NCI-H524 (cell line): Measurements from ENCODE around the gene PDZK1IP1.
A peak's percentile ranks its signal among the peaks of the same experiment; 100 is the strongest.
"Not testable (repeated sequence)": the region's sequence is repeated elsewhere in the genome, so short reads cannot be mapped to it uniquely, and the experiment has no call there.

Experiments used
- DNase-seq, 2 experiments: peaks; one replicate each; lab custom pipeline; 2025; lab: John Stamatoyannopoulos, UW

Gene PDZK1IP1

DNA sequence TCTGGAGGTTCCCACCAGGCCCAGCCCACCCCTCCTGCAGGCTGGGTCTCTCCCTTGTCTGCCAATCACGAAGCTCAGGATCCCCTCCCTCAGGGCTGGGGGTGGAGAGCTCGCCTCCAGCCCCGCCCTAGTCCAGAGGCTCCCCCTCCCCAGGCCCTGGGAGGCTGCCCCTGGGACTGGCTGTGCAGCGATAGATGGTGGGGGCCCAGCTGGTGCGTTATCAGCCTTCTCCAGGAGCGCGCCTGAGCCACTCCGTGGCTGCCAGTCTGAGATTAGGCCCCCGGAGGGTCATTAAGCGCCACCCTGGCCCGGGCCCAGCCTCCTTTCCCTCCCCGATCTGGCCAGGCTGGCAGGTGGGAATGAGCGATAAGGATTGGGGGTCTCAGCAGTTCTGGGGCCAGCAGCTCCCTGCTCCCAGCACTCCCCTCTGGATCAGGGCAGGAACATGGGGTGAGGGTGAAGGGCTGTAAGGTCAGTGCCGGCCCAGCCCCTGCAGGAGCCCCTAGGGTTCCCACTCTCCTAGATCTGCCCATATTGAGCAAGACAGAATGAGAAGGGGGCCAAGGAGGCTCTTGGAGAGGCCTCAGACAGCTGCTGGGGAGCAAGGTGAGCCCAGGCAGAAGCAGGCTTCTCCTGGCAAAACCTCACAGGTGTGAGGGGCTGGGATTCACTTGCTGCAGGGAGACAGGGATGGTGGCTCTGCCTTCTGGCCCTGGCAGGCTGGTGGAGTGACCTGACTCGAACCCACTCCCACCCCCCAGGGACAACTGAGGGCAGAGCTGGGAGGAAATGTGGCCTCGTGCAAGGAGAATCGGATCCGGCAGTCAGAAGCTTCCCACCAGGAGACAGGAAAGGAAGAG lies 8.5 kb downstream of the PDZK1IP1 start:
- DNase-seq, result peak in 1 of 2 experiments; percentile 57

DNA sequence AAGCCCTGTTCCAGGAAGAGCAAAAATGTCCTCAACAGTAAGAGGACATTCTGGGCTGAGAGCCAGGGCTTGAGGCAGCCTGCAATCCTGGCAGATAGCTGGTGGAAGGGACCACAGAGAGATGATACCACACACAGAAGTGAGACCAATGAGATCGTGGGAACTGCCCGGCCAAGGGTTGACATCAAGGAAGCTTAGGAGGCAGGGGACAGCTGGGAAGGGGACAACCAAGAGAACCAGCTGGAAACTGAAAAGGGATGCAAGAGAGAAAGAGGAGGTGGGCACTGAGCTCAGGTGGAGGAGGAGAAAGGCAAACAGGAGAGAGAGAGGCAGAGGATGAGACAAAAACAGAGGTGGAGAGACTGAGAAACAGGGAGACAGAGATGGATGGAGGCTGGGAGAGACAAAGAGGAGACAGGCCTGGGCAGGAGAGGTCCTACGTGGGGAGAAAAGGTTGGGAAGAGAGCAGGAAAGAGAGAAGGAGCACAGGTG lies 9.2 kb downstream of the PDZK1IP1 start:
- DNase-seq, result no peak

DNA sequence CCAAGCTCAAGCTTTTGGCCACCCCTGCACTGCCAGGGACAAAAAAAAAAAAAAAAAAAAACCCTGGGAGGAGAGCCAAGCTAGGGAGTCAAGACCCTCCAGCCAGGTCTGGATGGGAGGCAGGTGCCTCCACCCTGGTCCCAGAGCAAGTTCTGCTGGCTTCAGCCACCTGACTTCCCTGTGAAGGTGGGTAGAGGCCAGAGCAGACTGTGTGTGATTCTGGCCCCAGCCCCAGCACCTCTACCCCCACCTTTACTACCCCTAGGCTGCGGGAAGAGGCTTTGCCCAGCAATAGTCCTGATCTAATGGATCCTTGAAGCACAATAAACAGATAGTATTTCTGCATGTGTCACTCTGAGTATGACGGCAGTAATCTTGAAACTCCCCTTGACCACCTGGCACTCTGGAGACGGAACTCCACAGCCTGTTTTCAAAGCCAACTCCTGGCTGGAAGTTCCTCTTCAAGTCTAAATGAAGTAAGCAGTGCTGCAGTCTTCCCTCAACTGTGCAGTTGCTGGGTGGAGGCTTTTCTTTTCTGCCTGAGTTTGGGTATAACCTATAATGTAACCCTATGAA lies 9.8 kb downstream of the PDZK1IP1 start:
- peak in 1 of 2 experiments; percentile 68 for DNase-seq

DNA sequence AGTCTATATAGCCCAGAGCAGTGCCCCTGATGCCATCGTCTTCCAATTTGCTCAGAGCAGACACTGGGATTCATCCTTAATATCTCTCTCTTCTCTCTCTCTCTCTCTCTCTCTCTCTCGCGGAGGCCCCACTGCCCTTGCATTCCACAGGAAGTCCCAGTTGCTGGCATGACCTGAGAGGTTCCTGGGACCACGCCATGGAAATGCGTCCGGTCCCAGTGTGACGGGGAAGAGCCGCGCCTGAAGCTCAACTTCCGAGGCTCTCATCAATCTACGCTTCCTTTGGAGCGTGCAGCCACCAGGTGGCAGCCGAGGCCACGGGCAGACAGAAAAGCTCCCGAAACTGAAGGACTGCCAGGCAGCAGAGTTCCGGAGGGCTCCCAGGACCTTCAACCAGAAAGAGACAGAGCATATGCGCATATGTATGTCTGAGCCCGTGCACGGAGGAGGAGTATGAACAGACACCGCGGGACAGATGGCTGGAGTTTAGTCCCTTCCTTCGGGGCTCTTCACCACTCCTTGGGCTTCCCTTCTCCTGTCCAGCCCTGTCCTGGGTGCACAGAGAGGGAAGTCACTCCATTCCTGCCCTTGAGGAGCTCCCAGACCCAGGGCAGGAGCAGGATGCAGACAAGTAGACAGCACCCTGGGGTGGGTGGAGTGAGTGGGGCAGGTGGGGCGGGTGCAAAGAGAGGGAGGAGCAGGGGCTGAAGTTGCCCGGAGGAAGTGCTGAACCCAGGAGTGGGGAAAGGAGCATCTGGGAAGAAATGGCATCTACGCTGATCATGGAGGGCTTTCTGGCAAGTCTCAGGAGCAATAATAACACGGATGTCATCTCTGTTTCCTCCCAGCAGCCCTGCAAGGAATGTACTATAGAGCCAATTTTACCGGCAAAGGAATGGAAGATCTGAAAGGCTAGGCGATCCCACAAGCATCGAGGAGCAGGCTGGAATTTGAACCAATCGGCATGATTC lies 10.5 kb downstream of the PDZK1IP1 start:
- DNase-seq, result peak; percentile 85 to 96

DNA sequence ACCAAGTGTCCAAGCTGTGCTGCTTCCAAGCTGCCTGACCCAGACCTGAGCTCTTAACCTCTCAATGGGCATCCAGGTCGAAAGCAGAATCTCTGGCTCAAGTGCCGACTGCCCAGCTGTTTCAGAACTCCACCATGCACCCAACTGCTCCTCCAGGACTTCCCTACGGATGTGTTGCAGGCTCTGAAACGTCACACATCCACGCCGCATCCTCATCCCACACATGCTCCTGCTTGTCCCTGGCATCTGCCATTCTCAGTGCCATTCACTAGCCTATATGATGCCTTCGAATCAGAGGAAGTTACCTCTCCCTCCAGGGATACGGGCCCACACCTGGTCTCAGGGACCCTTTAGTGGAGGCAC lies 11.2 kb downstream of the PDZK1IP1 start:
- peak in 1 of 2 experiments; percentile 23 for DNase-seq

DNA sequence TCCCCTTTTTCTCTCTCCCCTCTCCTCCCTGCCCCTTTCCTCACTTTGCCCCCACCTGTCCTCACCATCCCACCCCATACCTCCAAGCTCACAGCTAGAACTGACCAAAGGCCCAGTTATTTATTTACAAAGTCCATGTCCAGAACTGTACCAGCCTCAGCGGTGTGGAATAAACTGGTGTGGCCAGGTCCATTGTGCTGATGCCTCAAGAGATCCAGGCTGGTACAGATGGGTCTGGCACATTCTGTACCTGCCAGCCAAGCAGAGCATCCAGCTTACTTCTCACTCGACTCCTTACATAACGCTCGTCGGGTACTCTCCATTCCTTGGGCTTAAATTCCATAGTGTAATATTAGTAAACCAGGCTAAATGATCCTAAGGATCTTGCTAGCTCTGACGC lies 11.8 kb downstream of the PDZK1IP1 start:
- no peak for DNase-seq

DNA sequence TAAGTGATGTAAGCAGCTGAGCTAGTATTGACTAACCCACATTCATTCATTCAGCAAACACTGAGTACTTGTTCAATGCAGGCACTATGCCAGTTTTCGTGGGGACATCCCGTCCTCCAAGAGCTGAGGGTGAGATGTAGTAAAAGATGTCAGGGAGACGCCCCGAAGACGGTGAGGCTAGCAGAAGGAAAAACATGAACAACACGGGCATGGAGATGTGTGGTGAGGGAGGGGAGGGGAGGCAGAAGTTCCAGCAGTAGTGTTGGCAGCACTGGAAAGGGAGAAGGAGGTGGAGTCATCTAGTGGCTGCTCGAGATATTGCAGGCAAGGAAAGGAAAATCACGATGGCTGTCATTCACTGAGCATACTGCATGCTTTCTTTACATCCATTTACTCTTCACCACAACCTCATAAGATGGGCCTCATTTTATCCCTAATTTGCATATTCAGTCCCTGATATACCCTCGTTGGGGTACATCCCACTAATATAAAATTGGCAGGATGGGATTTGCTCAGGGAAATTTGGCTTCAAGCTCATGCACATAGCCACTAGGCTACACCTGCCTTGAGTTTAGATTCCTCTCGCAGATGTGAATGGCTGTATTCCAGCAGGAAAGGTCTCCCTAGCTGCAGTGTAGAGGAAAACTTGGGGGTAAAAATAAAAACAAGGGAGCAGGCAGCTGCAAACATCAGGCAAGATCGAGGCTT lies 14.5 kb downstream of the PDZK1IP1 start:
- peak; percentile 42 to 62 for DNase-seq

DNA sequence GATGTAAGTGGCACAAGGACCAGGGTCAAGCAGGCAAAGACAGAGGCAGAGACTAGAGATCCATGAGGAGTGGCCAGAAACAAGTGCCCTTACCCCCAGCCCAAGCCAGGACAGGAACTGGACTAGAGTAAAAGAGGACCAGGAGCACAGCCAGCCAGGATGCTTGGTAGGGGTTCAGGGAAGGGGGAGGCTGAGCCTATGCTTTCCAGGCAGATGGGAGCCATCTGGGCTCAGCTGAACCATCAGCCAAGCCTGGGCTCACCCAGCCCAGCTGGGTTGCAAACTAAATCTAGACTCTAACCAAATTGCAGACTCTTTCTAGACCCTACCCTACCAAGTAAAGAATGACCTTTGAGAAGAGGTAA lies 15.2 kb downstream of the PDZK1IP1 start:
- DNase-seq, result peak in 1 of 2 experiments; percentile 20

DNA sequence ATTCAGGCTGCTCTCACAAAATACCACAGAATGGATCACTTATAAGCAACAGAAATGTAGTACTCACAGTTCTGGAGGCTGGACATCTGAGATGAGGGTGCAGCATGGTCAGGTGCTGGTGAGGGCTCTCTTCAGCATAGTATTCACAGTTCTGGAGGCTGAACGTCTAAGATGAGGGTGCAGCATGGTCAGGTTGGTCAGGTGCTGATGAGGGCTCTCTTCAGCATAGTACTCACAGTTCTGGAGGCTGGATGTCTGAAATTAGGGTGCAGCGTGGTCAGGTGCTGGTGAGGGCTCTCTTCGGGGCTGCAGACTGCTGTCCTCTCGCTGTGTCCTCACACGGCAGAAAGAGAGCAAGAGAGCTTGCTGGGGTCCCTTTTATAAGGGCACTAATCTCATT lies 17.1 kb downstream of the PDZK1IP1 start:
- DNase-seq, result no peak

DNA sequence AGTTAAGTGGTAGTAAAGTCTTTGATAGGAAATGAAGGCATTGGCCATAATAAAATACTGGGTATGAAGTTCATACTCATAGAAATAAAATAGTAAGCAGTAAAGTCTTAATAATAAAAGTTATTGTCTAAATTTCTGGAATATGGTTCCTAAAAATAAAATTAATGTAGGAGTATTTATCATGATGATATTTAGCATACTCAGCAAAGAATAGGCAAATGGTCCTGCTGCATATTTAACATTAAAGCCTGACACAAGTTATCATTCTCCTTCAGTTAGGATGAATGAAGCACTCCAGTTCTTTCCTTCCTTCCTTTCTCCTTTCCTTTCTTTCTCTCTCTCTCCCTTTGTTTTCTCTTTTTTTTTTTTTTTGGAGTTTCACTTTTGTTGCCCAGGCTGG lies 25.3 kb downstream of the PDZK1IP1 start:
- no peak for DNase-seq

DNA sequence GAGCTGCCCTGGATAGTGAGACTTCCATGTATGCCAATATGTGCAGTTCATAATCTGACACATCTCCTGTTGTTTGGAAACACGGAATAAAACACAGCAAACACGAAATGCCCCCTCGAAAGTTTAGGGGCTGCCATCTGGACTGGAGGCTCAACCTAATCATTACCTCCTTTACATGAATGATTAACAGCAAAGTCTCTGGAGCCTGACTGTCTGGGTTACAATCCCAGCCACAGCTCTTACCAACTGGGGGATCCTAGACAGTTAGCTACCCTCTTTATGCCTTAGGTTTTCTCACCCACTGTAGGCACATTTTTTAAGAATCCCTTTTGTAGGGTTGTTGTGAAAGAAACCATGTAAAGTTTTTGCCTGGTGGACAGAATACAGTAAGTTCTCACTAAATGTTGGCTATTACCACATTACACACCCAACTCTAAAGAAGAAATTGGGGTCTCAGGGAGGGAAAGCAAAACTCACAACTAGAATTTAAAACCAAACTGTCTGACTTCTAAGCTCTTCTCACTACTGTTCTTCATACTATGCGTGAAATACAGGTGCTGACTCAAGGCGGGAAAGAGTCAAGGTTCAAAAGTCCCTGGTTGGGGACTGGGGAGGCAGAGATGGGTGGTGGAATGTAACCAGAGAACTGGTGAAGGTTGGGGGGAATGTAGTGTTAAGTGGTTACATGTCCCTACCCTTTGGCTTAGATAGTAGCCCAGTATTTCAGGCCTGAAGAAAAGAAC lies 28.4 kb downstream of the PDZK1IP1 start:
- DNase-seq, result no peak

DNA sequence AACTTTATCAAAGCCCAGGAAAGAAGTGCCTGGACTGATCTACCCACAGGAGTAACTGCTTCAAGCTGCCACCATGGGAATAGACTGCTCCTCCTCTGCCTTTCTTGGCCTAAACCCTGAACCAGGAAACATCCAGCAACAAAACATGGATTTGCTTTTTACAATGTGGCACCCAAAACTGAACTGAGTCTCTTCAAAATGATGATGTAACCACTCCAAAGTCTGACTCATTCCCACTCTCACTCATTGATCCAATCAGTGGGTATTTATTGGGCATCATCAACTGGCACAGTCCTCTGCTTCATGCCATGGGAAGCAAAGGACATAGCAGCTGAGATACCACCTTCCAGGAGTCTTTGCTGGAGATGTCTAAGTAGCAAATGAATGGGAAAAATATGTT lies 29.1 kb downstream of the PDZK1IP1 start:
- DNase-seq, result no peak

DNA sequence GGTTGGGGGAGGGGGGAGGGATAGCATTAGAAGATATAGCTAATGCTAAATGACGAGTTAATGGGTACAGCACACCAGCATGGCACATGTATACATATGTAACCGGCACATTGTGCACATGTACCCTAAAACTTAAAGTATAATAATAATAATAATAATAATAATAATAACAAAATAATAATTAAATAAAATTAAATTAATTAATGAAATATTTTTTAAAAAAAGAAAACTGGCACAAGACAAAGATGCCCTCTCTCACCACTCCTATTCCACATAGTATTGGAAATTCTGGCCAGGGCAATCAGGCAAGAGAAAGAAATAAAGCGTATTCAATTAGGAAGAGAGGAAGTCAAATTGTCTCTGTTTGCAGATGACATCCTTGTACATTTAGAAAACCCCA lies 31.9 kb downstream of the PDZK1IP1 start:
- DNase-seq, result not testable (repeated sequence)

DNA sequence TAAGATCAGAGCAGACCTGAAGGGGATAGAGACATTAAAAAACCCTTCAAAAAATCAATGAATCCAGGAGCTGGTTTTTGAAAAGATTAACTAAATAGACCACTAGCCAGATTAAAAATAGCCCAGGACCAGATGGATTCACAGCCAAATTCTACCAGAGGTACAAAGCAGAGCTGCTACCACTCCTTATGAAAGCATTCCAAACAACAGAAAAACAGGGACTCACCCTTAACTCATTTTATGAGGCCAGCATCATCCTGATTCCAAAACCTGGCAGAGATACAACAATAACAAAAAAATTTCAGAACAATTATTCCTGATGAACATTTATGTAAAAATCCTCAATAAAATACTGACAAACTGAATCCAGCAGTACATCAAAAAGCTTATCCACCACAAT lies 33.4 kb downstream of the PDZK1IP1 start:
- DNase-seq, result not testable (repeated sequence)

DNA sequence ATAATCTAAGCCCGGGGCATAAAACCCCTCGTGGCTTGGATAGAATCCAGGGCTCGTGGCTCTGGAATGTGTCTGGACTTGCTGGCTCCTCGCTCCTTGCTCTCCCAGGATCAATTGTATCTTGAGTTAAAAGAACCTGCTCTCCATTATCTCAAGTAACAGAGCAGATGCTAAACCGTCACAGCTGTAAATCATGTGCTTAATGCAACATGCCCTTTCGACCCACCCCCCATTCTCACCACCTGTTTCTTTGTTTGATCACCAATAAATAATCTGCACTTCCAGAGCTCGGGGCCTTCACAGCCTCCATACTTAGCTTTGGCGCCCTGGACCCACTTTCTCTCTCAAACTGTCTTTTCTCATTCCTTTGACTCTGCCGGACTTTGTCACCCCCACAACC lies 40.7 kb downstream of the PDZK1IP1 start:
- DNase-seq, result peak; percentile 62 to 92

DNA sequence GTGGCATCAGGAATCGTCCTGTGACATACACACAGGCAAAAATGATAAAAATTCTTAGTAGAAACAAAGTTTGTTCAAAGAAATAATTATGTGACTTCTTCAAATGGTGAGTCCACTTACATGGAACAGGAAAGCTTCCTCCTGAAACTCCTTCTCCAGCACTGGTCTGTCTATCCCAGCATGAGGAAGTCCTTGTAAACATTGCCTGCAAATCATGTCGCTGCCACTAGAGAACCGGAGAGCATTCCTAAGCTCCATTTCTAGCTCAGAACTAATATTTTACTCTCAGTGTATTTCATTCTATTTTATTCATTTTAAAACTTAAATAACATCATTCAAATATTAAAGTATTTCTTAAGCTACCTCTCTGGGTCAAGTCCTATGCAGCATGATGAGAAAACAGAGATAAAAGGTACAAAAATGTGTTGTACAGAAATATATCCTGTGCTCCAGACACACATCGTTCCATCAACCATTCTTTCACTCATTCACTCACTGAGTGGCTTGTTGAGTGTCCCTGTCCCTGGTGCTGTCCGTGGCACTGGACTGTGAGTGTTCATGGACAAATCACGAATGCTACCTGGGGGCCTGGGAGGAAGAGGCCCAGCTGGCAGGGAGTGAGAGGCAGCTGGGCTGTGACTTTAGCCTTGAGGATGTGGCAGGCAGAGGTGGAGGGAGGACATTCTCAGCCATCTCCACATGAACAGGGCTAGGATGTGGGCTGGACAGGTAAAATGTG lies 42.6 kb downstream of the PDZK1IP1 start:
- DNase-seq, result no peak

DNA sequence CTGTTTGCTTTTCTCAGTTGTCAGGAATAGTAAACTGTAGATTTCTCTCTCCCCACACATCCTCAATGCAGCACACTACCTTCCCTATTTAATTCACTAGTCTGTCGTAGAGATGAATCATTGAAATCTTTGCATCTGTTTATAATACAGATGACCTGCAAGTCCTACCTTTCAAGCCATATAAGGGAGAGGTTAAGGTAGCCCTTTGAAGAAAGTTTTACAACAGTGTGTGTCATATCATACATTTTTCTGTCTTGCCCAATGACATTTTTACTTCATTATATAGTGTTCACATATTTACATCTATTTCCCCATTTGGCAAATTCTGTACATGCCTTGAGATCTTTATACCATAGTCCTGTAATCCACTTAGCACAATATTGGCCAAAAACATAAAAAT lies 43.3 kb downstream of the PDZK1IP1 start:
- DNase-seq, result not testable (repeated sequence)

DNA sequence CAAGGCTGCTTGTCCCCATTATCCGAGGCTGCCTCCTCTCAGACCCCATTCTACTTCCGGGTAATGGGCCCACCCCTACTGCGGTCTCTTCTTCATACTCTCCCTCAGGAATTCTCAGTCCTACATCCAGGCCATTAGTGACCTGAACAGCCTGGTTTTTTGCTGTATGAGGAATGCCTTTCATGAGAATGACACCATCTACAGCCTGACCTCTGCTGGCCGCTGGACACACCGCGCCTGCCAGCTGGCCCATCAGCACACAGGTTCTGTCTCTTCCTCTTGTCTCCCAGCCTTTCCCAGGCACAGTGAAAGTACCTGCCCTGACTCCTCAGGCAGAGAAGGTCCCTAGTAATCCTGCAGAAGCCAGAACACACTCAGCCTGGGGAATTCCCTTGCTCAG lies 46.2 kb downstream of the PDZK1IP1 start:
- DNase-seq, result not testable (repeated sequence)

DNA sequence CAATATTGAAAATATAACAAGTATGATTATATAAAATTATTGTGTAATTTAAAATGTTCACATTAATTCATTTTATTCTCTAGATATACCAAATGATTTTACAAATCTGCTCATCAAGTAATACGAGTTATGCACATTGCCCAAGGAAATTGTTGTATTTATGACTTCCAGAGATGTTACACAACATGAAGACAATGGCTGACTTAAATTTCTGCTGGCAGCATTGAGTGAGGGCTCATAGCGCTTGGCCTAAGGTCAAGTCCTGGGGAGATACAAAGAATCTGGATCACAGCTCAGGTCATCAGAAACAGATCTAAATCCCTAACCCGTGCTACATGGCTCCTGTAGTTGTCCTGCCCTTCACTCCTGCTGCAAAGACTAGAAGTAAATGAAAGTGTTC lies 49.5 kb downstream of the PDZK1IP1 start:
- DNase-seq, result not testable (repeated sequence)

DNA sequence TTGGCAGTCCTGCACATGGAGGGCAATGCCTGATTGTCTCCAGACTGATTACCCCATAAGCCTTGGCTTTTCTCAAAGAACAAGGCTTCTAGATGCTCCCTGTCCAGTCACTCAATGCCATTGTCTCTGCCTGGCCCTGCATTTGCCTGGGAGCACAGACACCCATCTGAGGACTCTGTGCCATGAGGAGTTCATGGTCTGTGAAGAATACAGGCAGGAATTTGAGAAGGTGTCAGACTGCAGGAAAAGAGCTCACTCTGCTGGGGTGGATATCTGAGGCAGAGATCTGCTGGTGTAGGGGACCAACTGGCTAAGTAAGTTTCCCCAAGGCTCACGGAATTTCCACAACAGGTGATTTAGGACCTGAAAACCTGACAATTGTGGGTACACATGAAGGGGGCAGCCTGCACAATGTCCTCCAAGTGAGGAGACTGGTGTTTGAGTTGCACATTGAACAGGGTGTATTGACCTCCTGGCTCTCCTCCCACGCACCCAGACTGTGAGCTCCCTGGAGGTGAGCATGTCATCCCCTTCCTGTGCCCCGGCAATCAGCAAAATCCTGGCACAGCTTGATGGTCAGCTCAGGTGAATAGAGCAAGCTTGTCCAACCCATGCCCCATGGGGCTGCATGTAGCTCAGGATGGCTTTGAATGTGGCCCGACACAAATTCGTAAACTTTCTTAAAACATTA lies 51.8 kb downstream of the PDZK1IP1 start:
- DNase-seq, result no peak
